HG03175 (cell line): ENCODE results near the gene MYO3B.

Experiments
- ATAC-seq: cut with Tn5 transposase; IDR thresholded peaks from one replicate; pipeline ENCODE4 v1.9.1; 2021; ENCODE audit warnings: mild to moderate bottlenecking, moderate library complexity; ENCODE audit not compliant: unreplicated experiment

The MYO3B gene

DNA sequence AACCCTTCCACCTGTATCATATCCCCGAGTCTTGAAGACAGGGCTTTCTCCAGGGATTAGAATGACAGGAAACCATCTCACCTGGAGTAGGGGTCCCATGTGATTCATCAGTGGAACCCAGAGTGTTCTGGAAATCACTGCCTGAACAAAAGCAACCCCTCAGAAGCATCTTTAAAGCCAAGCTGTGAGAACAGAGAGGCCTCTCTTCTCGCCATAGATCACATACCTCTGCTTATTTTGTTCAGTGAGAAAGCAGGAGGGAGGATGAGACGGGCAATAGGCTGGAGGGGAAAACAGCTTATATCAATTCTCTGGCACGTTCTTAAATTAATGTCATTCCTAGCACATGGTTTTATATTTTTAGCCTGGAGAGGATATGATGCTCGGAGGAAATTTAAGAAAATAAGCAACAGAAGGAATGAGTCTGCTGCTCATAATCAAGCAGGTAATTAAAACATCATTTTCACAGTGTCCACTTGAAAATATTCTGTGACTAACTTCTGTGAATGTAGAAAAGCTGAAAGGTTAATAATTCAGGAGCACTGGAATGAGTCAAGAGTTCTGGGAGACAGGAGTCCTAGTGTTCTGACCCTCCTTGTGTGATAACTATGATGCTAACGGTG is 323.6 kb downstream of the MYO3B start:
- no peak for ATAC-seq

DNA sequence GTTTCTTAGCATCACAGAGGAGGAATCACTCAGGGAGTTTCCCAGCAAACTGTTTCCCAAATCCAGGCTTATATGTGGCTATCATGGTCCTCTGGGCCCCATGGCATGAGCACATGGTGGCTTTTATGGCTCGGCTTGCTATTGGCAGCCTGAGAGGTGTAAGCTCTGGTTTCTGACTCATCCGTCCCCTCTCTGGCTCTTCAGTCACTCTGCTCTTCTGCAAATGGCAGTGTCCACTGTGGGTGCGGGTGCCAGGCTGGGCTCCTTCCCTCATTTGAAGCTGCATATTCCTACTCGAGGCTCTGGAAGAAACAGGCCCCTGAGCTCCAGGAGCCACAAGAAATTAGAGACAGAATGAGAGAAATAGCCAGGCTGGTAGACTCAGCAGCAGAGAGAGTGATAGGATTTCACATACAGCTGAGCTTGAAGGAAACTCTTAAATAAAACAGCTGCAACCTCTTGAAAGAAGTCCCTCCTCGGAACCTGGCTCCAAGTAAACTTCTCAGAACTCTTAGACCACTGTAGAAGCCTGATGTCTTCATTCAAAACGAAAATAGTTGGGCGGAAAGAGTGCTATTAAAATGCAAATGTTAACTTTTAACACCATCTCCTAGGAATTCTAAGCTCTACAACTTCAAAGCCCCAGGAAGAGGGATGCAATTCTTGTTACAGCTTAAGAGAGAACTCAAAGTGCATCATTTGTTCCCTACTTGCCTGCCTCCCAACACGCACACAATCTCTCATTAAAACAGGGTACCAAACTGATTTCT is 324.6 kb downstream of the MYO3B start:
- no peak for ATAC-seq

DNA sequence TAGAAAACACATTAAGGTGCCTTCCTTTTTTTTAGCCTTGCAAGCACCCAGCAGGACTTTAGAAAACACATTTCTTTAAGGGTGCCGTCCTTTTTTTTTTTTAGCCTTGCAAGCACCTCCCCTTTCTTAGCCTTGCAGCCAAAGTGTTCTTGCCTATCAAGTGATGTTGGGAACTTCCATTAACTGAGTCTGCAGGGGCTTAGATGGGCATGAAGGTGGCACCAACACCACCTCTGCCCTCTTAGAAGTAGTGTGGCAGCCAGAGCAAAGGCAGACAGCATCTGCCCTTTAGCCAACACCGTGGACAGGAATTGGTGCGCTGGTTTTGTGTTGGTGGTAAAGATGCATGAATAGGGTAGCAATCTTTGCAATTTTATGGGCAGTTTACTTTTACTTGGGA is 325.6 kb downstream of the MYO3B start:
- no peak for ATAC-seq

DNA sequence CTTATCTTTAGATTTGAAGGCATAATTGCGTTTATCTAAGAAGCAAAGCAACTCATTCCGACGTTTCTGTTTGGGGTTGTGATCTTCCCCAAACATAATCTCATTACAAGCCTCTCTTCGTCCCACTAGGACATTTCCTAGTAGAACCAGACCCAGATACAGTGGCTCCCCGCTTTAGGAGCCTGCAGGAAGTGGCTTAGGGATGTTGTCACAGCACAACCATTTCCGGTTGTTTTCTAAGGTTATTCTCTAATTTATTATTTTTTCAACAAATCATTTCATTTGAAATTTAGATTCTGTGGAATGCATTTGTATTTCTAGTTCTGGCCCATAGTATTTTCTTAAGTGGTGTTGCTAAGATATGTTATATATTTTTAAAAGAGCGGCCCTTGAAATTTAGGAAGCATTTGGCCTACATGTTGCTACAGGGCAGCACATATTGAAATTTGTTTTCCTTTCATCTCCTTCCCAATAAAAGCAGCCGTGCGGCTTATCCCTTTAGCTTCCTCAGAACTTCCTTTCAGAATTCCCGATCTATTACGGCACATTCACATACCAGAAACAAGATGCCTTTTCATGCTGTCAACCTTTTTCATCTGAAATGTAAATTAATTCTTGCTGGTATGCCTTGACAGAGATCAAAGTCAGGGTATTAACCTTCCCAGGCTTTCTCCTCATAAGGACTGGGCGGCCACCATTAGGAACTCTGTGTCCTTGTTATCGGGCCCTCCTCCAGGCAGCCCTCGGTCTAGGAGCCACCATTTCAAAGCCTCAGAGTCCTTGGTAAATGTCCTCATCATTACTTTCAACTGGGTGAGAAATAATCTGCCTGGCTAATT is 326.2 kb downstream of the MYO3B start:
- no peak for ATAC-seq

DNA sequence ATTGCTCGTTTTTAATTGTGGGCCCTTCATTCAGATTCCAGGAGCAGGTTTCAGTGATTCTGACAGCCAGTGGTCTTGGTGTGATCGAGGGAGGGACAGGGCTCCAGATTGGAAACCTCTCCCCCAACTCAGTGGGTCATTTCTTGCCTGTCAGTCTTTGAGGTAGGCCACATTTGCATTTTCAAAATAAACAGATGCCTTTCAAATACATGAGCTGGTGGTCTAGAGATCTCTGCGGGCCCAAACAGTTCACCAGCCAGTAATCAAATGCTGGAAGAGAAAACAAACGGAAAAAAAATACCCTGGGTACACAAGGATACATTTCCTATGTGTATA is 326.8 kb downstream of the MYO3B start:
- no peak for ATAC-seq

DNA sequence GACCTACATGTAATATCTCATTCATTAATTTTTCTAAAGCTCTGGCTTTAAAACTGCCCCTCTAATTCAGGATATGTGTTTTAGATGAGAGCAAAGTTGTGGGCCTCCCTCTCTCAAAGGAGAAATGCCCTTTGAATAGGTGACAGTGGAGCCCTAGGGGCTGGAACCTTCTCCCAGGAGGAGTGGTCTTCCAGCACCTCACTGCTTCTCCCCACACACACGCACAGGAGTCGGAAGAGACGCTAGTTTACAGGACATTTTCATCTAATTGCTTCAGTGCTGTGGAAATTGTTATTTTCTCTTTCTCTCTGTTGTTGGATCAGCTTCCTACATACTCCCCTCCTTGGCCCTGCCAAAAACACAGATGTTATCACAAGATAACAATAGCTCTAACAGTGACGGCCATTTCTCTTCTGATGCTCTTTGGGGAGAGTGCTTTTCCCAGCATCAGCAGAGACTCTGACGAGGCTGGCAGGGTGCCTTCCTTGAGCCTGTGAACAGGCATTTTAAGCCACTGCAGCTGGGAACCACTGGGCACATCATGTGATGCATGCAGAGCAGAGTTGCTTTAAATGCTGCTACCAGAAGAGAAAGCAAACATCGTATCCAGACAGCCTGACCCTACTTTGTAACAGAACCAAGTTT is 327.8 kb downstream of the MYO3B start:
- ATAC-seq, result no peak

DNA sequence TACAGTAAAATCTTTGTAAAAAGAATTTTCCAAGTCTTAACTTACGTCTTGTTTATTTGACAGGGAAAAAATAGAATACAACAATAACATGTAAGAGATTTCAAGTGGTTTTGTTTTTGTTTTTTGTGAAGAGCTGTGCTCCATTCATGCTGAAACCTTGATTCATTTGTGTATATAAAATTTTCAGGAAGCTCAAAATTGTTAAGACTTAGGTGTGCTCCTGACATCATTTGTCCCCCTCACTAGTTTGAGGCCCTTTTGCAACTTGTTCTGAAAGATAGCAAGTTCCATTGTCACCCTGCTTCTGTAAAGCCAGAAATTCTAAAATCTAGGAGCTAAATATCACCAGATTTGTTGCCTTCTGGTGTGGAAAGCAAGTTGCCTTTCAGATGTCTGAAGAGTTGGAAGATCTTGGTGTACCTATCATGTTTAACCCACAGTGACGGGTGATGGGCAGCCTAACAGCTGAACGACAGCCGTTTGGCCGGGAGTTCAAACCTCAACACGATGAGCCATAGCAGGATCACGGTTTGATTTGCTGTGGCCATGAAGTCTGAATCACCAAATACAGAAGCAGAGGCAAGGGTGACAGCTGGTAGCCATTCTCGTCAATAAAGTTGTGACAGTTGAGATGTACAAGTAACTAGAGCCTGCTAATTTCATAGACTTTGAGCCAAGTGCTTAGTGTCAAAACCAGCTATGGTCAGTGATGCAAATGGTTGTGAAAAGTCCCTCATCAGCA is 331.7 kb downstream of the MYO3B start:
- no peak for ATAC-seq

DNA sequence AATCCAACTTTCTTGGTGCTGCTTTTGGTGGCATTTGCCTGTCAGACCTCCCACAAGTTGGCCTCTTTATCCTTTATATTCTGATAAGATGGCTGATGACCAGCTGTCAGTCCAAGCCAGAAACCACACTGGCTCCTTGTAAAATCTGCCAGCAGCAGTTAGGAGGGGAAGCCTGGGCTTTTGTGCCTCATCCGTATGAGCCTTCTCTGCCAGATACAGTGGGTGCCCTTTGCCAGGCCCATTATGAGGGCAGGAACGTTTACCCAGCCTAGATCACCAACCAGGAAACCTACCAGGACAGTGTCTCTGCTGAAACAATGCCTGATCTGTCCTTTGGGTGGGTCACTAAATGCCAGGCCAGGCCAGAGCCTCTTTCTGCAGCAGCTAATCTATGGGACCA is 334.3 kb downstream of the MYO3B start:
- no peak for ATAC-seq

DNA sequence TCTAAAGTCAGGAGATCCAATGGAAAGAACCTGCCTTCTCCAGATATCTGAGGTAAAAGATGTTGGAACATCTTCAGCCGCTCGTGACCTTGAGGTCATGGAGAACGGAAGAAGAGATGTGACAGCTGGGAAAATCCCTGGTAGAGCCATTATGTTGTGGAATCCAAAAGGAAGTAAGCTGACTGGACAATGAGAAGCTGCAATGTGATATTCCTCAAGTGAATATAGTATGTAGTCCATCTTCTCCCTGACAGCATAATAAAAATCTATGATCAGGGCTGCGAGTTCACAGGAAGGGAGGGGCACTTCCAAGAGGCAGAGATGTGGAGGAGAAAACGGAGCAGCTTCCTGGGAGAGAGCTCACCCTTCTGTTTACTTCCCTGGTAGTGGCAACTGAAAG is 336.2 kb downstream of the MYO3B start:
- ATAC-seq, result no peak

DNA sequence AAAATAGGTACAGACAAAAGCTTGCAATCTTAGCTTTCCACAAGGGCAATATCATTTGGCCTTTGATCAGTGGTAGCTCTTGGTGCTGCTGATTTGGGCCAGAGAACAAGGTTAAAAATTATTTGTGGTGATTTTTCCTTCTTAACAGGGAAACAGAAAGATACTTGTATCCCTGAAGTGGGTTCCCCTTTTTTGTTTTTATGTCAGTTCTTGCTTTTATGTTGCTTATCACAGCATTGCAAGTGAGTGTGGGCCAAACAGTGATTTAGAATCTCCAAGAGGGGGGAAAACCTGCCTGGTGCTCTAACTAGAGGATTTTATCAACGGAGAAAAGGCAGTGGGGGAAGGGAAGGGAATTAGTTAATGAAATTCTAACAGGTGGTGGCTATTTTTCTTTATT is 339.6 kb downstream of the MYO3B start:
- no peak for ATAC-seq

DNA sequence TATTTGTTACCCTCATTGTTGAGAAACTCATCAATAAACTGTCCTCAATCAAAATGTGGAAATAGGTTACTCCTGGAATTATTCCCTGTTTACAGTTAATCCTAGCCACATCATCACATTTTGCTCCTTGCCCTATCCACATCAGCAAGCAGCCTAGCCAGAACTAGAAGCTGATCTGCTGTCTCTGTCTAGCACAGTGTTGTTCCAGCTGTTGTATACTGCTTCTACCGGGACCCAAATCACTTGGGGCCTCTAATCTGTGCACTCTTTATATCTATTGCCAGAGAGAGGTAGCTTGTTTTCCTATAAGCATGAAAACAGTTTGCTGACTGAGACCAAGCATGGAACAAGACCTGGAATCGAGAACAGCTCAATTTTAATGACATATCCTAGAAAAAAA is 341.0 kb downstream of the MYO3B start:
- no peak for ATAC-seq

DNA sequence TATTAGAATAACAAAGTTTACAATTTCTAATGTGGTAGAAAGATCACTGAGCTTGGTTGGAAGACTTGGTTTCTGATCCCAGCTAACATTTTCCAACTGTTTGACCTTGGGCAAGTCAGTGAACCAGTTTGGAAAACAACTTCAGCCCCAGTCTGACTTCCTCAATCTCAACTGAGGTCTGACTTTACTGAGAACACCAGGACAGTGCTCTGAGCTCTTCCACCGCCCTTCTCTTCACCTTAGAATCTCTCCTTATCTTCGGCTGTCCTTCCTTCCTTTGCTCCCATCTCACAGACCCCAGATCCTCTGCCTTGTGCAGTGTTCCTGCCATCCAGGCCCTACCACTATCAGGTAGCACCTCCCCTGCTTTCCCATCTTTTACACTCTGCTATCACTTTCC is 343.4 kb downstream of the MYO3B start:
- no peak for ATAC-seq

DNA sequence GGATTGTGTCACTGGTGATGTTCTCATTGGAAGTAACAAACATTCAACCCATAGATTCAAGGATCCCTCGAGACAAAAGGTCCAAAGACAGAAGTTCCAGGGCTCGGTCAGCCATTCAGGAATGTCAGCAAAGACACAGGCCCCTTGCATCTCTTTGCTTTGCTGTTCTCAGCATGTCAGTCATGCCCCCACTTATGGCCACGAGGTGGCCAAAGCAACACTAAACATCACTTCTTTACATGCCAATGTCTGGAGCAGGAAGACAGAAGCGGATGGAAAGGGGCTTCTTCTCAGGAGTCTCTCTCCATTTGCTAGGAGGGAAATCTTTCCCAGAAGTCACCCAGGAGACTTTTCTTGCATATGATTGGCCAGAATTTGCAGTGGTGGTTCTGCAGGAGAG is 345.6 kb downstream of the MYO3B start:
- no peak for ATAC-seq

DNA sequence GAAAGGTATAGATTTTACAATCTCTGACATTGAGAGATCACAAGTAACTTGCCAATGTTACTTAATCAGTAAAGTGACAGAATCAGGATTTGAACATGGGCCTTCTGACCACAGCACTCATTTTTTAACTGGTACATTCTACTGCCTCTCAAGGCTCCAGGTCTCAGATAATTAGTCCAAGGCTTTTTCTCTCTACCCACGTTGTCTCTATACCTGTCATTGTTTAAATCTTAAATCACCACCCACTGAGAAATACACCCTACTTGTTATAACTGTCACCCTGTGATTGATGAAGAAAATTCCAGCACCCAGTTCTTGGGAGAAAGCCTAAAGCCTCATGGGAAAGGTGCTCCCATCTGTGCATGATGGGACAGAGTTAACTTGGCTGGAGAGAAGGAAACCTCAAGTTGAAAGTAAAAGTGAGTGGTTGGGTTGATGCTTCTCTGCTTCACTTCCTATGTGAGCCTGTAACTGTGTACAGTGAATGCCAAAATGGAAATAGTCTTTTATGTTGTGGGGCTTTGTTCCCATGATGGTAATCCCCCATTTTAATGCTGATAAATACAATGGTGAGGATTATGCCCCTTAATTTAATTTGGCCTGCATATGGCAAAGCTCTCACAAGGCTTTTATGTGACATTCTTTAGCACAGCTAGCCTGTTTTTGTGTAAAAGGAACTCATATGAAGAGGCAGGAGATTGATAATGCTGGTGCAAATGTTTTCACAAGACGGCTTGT is 347.1 kb downstream of the MYO3B start:
- ATAC-seq, result peak; percentile 78

DNA sequence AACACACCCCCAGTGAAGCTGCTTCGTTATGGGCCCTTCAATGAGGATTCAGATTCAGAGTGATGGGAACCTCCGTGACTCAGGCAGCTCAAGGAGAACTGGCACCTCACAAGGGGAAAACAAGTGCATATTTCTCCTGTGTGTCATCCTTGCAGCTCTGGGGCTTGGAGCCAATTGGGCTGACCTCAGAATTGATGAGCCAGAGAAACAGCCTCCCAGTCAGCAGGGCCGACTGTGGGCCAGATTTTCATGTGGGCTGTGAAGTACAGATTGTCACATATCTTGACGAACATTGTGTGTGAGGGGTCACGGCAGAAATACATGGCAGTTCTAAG is 347.6 kb downstream of the MYO3B start:
- ATAC-seq, result no peak

DNA sequence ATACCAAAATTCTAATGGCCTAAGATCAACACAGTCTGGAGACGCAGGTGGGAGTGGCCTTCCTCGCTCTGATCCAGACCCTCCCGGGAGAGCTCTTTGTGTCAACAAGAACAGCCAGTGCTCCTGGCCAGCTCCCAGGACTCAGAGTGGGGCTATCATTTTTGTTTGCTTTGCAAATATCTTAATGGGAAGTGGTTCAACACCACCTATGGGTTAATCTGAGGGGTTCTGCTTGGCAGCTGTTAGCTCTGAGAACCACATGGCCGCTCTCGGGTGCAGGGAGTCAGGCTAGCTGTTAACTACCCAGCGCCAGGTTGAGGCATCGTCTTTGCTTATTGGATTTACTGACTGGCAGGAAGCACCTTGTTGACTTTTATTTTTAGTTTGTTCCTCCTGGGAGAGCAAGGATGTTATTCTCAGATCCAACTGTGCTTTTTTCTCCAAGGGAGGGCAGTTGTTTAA is 352.4 kb downstream of the MYO3B start:
- ATAC-seq, result no peak

DNA sequence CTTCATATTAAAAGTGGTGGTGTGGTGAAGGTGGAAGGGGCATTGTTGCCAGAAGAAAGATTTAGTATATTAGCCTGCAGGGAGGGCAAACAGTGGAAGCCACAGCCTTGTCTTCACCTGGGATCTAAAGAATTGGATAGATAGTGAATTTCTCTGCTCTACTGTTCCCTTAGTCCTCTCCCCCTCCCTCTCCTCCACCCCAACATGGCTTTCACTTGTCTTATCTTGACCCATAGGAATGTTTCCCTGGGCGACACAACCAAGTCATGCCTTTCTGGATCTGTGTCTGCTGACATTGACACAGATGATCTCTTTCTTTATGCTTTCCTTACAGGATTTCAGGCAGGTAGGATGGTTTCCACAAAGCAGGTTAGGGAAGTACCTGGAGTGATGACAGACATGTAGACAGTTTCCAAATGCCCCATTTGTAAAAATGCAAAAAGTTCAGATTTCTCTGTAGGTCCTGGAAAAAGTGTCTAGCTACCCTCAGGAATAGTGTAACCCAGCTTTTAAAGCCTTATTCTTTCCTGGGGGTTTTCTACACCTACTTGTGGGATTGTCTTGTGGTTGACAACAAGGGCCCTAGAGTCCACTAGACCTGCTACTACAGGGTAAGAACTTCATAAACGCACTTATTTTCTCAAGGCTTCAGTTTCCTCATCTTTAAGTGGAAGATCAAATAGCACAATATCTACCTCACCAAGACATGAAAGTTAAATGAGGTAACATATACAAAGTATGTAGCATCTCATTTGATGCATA is 353.0 kb downstream of the MYO3B start:
- no peak for ATAC-seq

DNA sequence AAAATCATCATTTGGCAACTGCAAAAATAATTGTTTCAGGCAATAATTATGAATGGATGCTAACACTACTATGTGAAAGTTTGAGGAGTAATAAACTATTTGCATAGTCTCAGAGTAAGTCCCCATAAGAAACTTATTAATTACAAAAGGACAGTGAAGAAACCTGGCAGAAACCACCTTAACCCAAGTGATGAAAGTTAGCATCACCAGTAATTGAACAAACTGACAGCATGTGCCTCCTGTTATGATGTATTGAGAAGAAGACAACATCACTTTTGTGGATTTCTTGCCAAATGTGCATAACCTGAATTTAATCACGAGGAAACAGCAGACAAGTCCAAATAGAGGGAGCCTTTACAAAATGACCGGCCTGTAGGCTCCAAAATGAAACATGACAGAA is 353.9 kb downstream of the MYO3B start:
- no peak for ATAC-seq

DNA sequence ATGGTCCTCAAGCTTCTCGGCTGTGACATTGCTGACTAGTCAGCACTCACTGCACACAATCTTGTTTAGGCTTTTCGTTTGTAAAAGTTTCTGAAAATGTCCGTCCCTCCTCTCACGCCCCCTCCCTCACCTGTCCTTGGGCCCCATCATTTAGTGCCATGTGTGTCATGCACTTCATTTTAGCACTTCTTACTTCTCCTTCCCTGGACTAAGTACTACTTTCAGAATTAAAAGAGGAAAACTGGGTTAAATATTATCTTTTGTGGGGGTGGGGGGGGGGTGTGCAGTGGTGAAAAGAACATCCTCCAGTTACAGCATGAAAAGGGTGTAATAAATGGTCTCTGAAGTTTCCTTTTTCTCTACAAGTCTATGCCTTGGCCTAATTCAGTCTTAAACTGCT is 355.2 kb downstream of the MYO3B start:
- peak; percentile 80 for ATAC-seq
